Measurements from ENCODE around the gene GATA6.
A peak's percentile ranks its signal among the peaks of the same experiment; 100 is the strongest.

GATA6 gene

DNA sequence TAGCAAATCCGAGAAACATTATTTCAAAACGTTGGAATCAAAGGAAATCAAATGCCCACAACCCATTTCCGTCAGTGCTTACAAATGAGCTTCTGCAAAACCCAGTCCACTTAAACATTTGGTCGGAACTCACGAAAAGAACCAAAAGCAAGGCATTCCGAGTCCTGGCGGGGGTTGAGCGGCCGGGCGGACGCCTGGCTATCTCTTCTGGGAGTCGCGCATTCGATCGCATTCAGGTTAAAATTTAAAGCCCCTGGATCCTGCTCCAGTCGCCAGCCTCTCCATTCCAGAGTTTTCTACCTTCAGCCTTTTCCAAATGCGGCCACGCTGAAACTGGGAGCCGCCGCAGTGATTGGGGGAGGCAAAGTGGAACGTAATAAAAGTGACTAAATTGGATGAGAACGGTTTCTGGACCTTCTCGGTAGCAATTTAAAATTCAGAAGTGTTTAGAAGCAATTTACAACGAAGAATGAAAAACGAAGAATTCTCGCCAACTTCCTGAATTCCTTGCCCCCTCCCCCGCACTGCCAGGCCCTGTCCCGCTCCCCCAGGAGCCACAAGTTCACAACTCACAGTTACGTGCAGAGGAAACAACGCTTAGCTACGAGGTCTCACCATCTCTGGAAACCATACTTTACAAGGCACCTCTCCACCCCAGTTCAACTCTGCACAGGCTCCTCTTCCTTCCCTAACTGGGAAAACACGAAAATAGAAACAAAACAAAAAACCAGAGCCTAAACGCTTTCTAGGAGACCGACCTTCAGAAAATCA lies 1.7 kb upstream of the GATA6 start:
- peak overlapping the region; percentile 100; the same call in 1 of the 2 replicates for H3K27ac ChIP-seq (ENCODE audit: extremely low read depth, low read depth, low read length)
- H3K4me3 ChIP-seq (ENCODE audit: low read depth, low read length): peak overlapping the region; percentile 96
- CTCF ChIA-PET: no interaction called here
- H3K36me3 ChIP-seq (ENCODE audit: control insufficient read depth in 2 of 2, insufficient read depth in 1 of 2, low read length in 2 of 2): peaks cover 0 to 15% of the 10 kb centered on the region in 2 experiments; a peak in 1 of 3 replicates
- H3K4me1 ChIP-seq (ENCODE audit: control insufficient read depth, insufficient read depth, low read length): no peaks in the 10 kb centered on the region
- POLR2A ChIA-PET: interaction anchor here (0.8 kb wide), 1 partner anchor 56 kb away, joined by 4 read pairs; no protein-coding TSS in a partner anchor
- H3K9me3 ChIP-seq (ENCODE audit: control insufficient read depth, insufficient read depth, low read depth, low read length): no peaks in the 10 kb centered on the region
- TF ChIP-seq REPIN1 (tag by site-specific recombination; IDR thresholded peaks at IDR 0.05; ENCODE audit: low read depth): no peak
- TF ChIP-seq ZNF335 (tag by site-specific recombination; conservative IDR thresholded peaks at IDR 0.05): 0 out of 2 replicates have a peak, but pooled peaks have one; percentile 0
- 0 out of 2 replicates have a peak, but pooled peaks have one; percentile 17 for TF ChIP-seq TRIM28 (IDR thresholded peaks at IDR 0.05; ENCODE audit: borderline replicate concordance, low read length)

- no peaks in the 10 kb centered on the region for H3K9me3 ChIP-seq (ENCODE audit: control insufficient read depth, insufficient read depth, low read depth, low read length)
- ChIA-PET POLR2A (interaction anchor here (0.8 to 2.8 kb wide), 5 partner anchors 48 to 266 kb away, joined by 4 to 8 read pairs (median 4); no protein-coding TSS in a partner anchor), CTCF (interaction anchor here (0.5 kb wide), 1 partner anchor 282 kb away, joined by 3 read pairs; no protein-coding TSS in a partner anchor)
- peaks cover 0 to 23% of the 10 kb centered on the region in 2 experiments; a peak in 1 of 3 replicates for H3K36me3 ChIP-seq (ENCODE audit: control insufficient read depth in 2 of 2, insufficient read depth in 1 of 2, low read length in 2 of 2)
- H3K27ac ChIP-seq (ENCODE audit: extremely low read depth, low read depth, low read length): peak overlapping the region; percentile 100
- no peaks in the 10 kb centered on the region for H3K4me1 ChIP-seq (ENCODE audit: control insufficient read depth, insufficient read depth, low read length)
- peak overlapping the region; percentile 96 for H3K4me3 ChIP-seq (ENCODE audit: low read depth, low read length)
- TF ChIP-seq ZXDB (tag by site-specific recombination; IDR thresholded peaks at IDR 0.05) (peak; percentile 59), ZFP37 (tag by site-specific recombination; IDR thresholded peaks at IDR 0.05) (0 out of 2 replicates have a peak, but pooled peaks have one; percentile 23), ZNF792 (tag by site-specific recombination; IDR thresholded peaks at IDR 0.05) (0 out of 2 replicates have a peak, but pooled peaks have one; percentile 28), ZBTB10 (tag by site-specific recombination; IDR thresholded peaks at IDR 0.05) (peak; percentile 67), INSM2 (tag by site-specific recombination; IDR thresholded peaks at IDR 0.05) (0 out of 2 replicates have a peak, but pooled peaks have one; percentile 8), ZNF692 (tag by site-specific recombination; IDR thresholded peaks at IDR 0.05) (peak; percentile 58), ZNF341 (tag by site-specific recombination; IDR thresholded peaks at IDR 0.05; ENCODE audit: low read depth) (no peak), KLF9 (tag by site-specific recombination; IDR thresholded peaks at IDR 0.05; ENCODE audit: low read depth) (peak; percentile 41; the same call in 1 of the 2 replicates), REST (tag by site-specific recombination; IDR thresholded peaks at IDR 0.05) (0 out of 2 replicates have a peak, but pooled peaks have one; percentile 28), GFI1B (tag by site-specific recombination; IDR thresholded peaks at IDR 0.05) (no peak), ZNF184 (tag by site-specific recombination; IDR thresholded peaks at IDR 0.05) (no peak), OVOL3 (tag by site-specific recombination; IDR thresholded peaks at IDR 0.05) (0 out of 2 replicates have a peak, but pooled peaks have one; percentile 26), ZNF610 (tag by site-specific recombination; IDR thresholded peaks at IDR 0.05; ENCODE audit: borderline replicate concordance) (peak; percentile 24; the same call in 1 of the 2 replicates), IKZF3 (tag by site-specific recombination; IDR thresholded peaks at IDR 0.05) (no peak), SETDB1 (IDR thresholded peaks at IDR 0.05; ENCODE audit: insufficient read length, low read length) (no peak)
- TF ChIP-seq, protein P1, sequence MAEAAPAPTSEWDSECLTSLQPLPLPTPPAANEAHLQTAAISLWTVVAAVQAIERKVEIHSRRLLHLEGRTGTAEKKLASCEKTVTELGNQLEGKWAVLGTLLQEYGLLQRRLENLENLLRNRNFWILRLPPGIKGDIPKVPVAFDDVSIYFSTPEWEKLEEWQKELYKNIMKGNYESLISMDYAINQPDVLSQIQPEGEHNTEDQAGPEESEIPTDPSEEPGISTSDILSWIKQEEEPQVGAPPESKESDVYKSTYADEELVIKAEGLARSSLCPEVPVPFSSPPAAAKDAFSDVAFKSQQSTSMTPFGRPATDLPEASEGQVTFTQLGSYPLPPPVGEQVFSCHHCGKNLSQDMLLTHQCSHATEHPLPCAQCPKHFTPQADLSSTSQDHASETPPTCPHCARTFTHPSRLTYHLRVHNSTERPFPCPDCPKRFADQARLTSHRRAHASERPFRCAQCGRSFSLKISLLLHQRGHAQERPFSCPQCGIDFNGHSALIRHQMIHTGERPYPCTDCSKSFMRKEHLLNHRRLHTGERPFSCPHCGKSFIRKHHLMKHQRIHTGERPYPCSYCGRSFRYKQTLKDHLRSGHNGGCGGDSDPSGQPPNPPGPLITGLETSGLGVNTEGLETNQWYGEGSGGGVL (tag by site-specific recombination; IDR thresholded peaks at IDR 0.05): peak; percentile 39; the same call in 1 of the 2 replicates
Observed at GRCh38 chr18:22168360-22168921, 948 bp upstream of the GATA6 start.

All from HEK293 (cell line).